PC-3 (cell line): ENCODE measurements around the gene TRAK1. TPM values are rescaled to one million over a fixed set of nuclear protein-coding genes. Genes with fewer than 3 reads are reported as not detected.

Experiments
- ATAC-seq: fragments of 200-7000 bp; cut with Tn5 transposase; 2 replicates; pipeline ENCODE4 v1.9.1; 2020; ENCODE audit warnings: mild to moderate bottlenecking, moderate library complexity
- BruUV-seq: library from RNA; stranded (reverse); fragments of 400-500 nt; replicated peaks from 2 replicates; lab custom pipeline; 2021; lab: Mats Ljungman, UMichigan
- CTCF ChIA-PET: fragments of 300-600 bp; sonication (Branson Sonifier 250); formaldehyde crosslinking; loops from one replicate; lab custom pipeline; 2022; ENCODE audit warnings: antibody characterized with exemption; lab: Charles Lee
- POLR2A ChIA-PET: fragments of 300-600 bp; sonication (Branson Sonifier 250); formaldehyde crosslinking; loops from one replicate; lab custom pipeline; 2022; ENCODE audit warnings: antibody characterized with exemption; ENCODE audit not compliant: unreplicated experiment; lab: Charles Lee
- DNase-seq: peaks from one replicate; pipeline ENCODE4 v3.0.0-alpha.2; 2015
- H2AFZ ChIP-seq: fragments of 300-600 bp; sonication (generic); 2 replicates; pipeline ENCODE4 v1.6.0; 2016; ENCODE audit warnings: antibody characterized with exemption, low read length
- H3F3A ChIP-seq: fragments of 300-600 bp; sonication (generic); one replicate; pipeline ENCODE4 v1.6.0; 2017; ENCODE audit warnings: antibody characterized with exemption, low read length, control low read depth, mild to moderate bottlenecking; ENCODE audit not compliant: unreplicated experiment
- H3K27ac ChIP-seq: fragments of 300-600 bp; sonication (generic); 2 replicates; pipeline ENCODE4 v1.5.1; 2016; ENCODE audit warnings: mild to moderate bottlenecking, low read length
- H3K27me3 ChIP-seq: fragments of 300-600 bp; sonication (generic); 2 replicates; pipeline ENCODE4 v1.6.1; 2016; ENCODE audit warnings: low read length, mixed read lengths
- H3K36me3 ChIP-seq: fragments of 300-600 bp; sonication (generic); 2 replicates; pipeline ENCODE4 v1.6.1; 2016; ENCODE audit warnings: low read depth, mixed run types, low read length, mixed read lengths
- H3K4me1 ChIP-seq: fragments of 300-600 bp; sonication (generic); 2 replicates; pipeline ENCODE4 v1.5.1; 2016; ENCODE audit warnings: low read length; ENCODE audit not compliant: insufficient read depth
- H3K4me2 ChIP-seq: fragments of 300-600 bp; sonication (generic); 2 replicates; pipeline ENCODE4 v1.6.0; 2016; ENCODE audit warnings: low read length
- H3K4me3 ChIP-seq: fragments of 300-600 bp; sonication (generic); 2 replicates; pipeline ENCODE4 v1.5.1; 2016; ENCODE audit warnings: mild to moderate bottlenecking, low read length, mixed read lengths
- H3K79me2 ChIP-seq: fragments of 300-600 bp; sonication (generic); 2 replicates; pipeline ENCODE4 v1.6.1; 2017; ENCODE audit warnings: low read length, mixed read lengths
- H3K9ac ChIP-seq: fragments of 300-600 bp; sonication (generic); 2 replicates; pipeline ENCODE4 v1.6.0; 2016; ENCODE audit warnings: mild to moderate bottlenecking, low read length
- H3K9me2 ChIP-seq: fragments of 300-600 bp; sonication (generic); replicated peaks from 2 replicates; pipeline ENCODE4 v1.6.1; 2016; ENCODE audit warnings: mixed run types, low read length, mixed read lengths
- H3K9me3 ChIP-seq: fragments of 300-600 bp; sonication (generic); 2 replicates; pipeline ENCODE4 v1.6.1; 2016; ENCODE audit warnings: low read length, mixed read lengths
- H4K20me1 ChIP-seq: fragments of 300-600 bp; sonication (generic); 2 replicates; pipeline ENCODE4 v1.6.1; 2016; ENCODE audit warnings: low read length, mixed read lengths
- EZH2 ChIP-seq: fragments of 300-600 bp; sonication (generic); IDR thresholded peaks from one replicate; pipeline ENCODE4 v1.6.1; 2017; ENCODE audit warnings: antibody characterized with exemption, mild to moderate bottlenecking, low read length; ENCODE audit not compliant: unreplicated experiment
- EZH2phosphoT487 ChIP-seq: fragments of 300-600 bp; sonication (generic); IDR thresholded peaks from 2 replicates; pipeline ENCODE4 v1.6.1; 2018; ENCODE audit warnings: mild to moderate bottlenecking, antibody characterized with exemption, low read length, borderline replicate concordance
- intact Hi-C: fragments of 100-400 bp; cut with micrococcal nuclease; formaldehyde crosslinking; loops from 2 replicates; pipeline ENCODE4 v1.9.0; 2023
- total RNA-seq: library from RNA; depleted of rRNA; stranded (reverse); fragments of >200 nt; gene quantifications from 2 replicates; pipeline ENCODE4 v1.2.3, GENCODE V29; 2014
- TF ChIP-seq, protein P1 (sequence below): fragments of 300-600 bp; sonication (generic); conservative IDR thresholded peaks from 2 replicates; pipeline ENCODE4 v1.5.1; 2017; ENCODE audit warnings: antibody characterized with exemption, low read depth, mild to moderate bottlenecking, low read length

TRAK1 gene
- total RNA-seq, 1 experiment from 2014 or later, result 23.4 TPM

DNA sequence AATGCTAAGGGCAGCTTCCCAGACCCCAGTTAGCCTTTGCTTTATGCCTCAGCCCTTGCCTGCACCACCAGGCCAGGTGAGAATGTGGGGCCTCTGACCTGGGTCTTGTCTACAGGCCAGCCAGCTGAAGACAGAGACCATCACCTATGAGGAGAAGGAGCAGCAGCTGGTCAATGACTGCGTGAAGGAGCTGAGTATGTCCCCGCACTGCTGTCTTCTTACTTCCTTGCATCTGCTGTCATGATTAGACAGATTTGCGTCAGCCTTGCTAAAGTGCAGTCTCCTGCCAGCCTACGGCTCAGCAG is 100.2 kb downstream of the TRAK1 start:
- Histone ChIP-seq H2AFZ (no peak overlapping the region), H3K4me2 (no peak overlapping the region), H3K4me3 (no peak overlapping the region), H3K9me2 (no peaks in the 10 kb centered on the region), H3K79me2 (no peaks in the 10 kb centered on the region), H3K9ac (no peak overlapping the region), H3K27ac (no peak overlapping the region), H4K20me1 (no peaks in the 10 kb centered on the region), H3F3A (no peaks in the 10 kb centered on the region), H3K9me3 (no peaks in the 10 kb centered on the region), H3K27me3 (no peaks in the 10 kb centered on the region), H3K4me1 (no peaks in the 10 kb centered on the region), H3K36me3 (no peaks in the 10 kb centered on the region)
- TF ChIP-seq, protein P1, sequence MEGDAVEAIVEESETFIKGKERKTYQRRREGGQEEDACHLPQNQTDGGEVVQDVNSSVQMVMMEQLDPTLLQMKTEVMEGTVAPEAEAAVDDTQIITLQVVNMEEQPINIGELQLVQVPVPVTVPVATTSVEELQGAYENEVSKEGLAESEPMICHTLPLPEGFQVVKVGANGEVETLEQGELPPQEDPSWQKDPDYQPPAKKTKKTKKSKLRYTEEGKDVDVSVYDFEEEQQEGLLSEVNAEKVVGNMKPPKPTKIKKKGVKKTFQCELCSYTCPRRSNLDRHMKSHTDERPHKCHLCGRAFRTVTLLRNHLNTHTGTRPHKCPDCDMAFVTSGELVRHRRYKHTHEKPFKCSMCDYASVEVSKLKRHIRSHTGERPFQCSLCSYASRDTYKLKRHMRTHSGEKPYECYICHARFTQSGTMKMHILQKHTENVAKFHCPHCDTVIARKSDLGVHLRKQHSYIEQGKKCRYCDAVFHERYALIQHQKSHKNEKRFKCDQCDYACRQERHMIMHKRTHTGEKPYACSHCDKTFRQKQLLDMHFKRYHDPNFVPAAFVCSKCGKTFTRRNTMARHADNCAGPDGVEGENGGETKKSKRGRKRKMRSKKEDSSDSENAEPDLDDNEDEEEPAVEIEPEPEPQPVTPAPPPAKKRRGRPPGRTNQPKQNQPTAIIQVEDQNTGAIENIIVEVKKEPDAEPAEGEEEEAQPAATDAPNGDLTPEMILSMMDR, result peak; percentile 40; the same call in 1 of the 2 replicates
- no peak for TF ChIP-seq EZH2phosphoT487
- ATAC-seq (peak; percentile 23), DNase-seq (no peak)
- POLR2A ChIA-PET, result no interaction called here
- no TSS peak for BruUV-seq
- CTCF ChIA-PET, result interaction anchor here (0.6 to 1.7 kb wide), 16 partner anchors 8 to 744 kb away, joined by 3 to 37 read pairs (median 4); no protein-coding TSS in a partner anchor
- intact Hi-C loops, result loop anchor here (1.0 to 2.0 kb wide), 5 partner anchors 38 to 297 kb away; no protein-coding TSS in a partner anchor

DNA sequence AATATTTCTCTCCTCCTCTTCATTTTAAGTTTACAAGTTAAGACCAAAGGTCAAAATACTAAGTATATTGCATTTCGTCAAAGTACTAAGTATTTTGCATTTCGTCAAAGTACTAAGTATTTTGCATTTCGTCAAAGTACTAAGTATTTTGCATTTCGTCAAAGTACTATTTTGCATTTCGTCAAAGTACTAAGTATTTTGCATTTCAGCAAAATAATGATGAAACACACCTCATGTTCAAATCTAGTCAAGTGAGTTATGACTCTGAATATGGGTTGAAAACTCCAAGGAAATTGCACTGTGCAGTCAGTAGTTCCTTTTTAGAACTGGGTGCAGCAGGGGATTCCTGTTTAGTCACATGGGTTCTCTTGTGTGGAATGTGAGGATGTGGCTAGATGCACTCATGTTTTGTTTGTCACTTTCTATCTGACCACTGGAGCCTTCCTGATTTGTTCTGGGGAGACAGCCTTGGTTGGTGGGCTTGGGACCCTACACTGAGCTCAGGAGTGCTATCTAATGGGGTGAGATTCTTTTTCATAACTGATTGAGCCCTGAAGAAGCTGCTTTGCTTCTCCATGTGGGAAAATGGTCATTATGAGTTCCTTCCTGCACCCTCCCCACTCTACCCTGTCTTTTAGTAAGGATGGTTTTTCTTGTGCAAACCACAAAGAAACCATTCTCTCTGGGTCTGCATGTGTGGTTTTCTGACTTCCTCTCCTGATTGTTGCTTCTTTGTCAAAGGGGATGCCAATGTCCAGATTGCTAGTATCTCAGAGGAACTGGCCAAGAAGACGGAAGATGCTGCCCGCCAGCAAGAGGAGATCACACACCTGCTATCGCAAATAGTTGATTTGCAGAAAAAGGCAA is 101.4 kb downstream of the TRAK1 start:
- ChIA-PET CTCF (interaction anchor here (1.7 kb wide), 1 partner anchor 75 kb away, joined by 37 read pairs; no protein-coding TSS in a partner anchor), POLR2A (no interaction called here)
- TF ChIP-seq EZH2 (no peak), EZH2phosphoT487 (no peak)
- TF ChIP-seq, protein P1, result no peak
- H3K4me2 ChIP-seq, result no peak overlapping the region
- H3K27ac ChIP-seq, result no peak overlapping the region
- no peaks in the 10 kb centered on the region for H4K20me1 ChIP-seq
- H3K79me2 ChIP-seq, result no peaks in the 10 kb centered on the region
- H3K4me3 ChIP-seq, result no peak overlapping the region
- BruUV-seq, result no TSS peak
- H3K27me3 ChIP-seq, result no peaks in the 10 kb centered on the region
- no peaks in the 10 kb centered on the region for H3K4me1 ChIP-seq
- H3K36me3 ChIP-seq, result no peaks in the 10 kb centered on the region
- intact Hi-C loops, result no loop called here
- no peak overlapping the region for H3K9ac ChIP-seq
- H3F3A ChIP-seq, result no peaks in the 10 kb centered on the region
- DNase-seq (no peak), ATAC-seq (no peak)
- H3K9me2 ChIP-seq, result no peaks in the 10 kb centered on the region
- H2AFZ ChIP-seq, result no peak overlapping the region
- H3K9me3 ChIP-seq, result no peaks in the 10 kb centered on the region

DNA sequence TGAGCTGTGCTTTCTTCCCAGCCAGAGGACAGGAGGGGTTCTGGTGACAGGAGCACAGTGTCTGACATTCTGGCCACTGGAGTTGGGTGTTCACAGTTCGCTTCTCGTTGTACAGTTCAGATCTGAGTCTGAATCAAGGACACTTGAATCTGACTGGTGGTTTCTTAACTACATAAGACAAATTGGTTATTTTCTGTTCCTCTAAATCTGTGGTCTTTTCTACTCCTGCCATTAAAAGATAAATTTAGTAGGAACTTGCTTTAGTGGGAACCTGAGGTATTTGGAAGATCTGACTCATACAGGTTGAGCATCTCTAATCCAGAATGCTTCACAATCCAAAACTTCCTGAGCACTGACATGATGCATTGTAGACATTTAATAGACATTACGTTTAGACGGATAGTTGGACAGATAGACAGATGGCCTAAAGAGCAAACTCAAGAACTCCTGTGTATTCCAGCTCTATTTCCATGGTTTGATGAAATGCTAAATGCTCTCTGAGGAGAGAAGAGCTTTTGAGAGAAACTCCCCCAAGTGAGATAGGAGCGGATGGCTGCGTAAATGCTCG is 103.9 kb downstream of the TRAK1 start:
- Histone ChIP-seq H3K9me3 (no peaks in the 10 kb centered on the region), H3K4me2 (no peak overlapping the region), H3K79me2 (no peaks in the 10 kb centered on the region), H3K4me3 (no peak overlapping the region), H3K9me2 (no peaks in the 10 kb centered on the region), H3K9ac (no peak overlapping the region), H3F3A (no peaks in the 10 kb centered on the region), H3K36me3 (no peaks in the 10 kb centered on the region), H2AFZ (no peak overlapping the region), H3K27ac (no peak overlapping the region), H4K20me1 (no peaks in the 10 kb centered on the region), H3K4me1 (no peaks in the 10 kb centered on the region), H3K27me3 (no peaks in the 10 kb centered on the region)
- no TSS peak for BruUV-seq
- intact Hi-C loops, result no loop called here
- POLR2A ChIA-PET, result no interaction called here
- CTCF ChIA-PET, result interaction anchor here (1.0 kb wide), 1 partner anchor 12 kb away, joined by 4 read pairs; no protein-coding TSS in a partner anchor
- no peak for ATAC-seq
- DNase-seq, result no peak
- TF ChIP-seq EZH2phosphoT487 (no peak), EZH2 (no peak)
- TF ChIP-seq, protein P1, result no peak
